ENCODE results near the gene SNAP25.

- TF ChIP-seq CTCF (IDR thresholded peaks at IDR 0.05) (no peak), POLR2A (IDR thresholded peaks at IDR 0.05) (no peak)
These were observed 118.5 kb downstream of the SNAP25 start for GRCh38 chr20:10336959-10337729.
